ENCODE data around the gene EXOC3L2. TPM values are rescaled to one million over a fixed set of nuclear protein-coding genes. Genes with fewer than 3 reads are reported as not detected.

EXOC3L2 gene
- total and polyA plus RNA-seq, 9 donors = 0.93 to 2.0 (median 1.7) TPM

GRCh38 chr19:45186509-45187334 lies 58.5 kb downstream of the EXOC3L2 start:
- Histone ChIP-seq H3K4me1 (ENCODE audit: control insufficient read depth, insufficient read depth, low read length) (no peaks in the 10 kb centered on the region), H3K9me3 (replicated peaks; ENCODE audit: control insufficient read depth, low read depth, low read length) (no peaks in the 10 kb centered on the region), H3K4me3 (ENCODE audit: low read length) (no peak overlapping the region), H3K36me3 (ENCODE audit: control insufficient read depth, insufficient read depth, low read length) (peaks cover 3% of the 10 kb centered on the region), H3K27ac (ENCODE audit: low read length) (no peak overlapping the region), H3K27me3 (ENCODE audit: control insufficient read depth, insufficient read depth, low read length) (no peaks in the 10 kb centered on the region)
- 74% methylated on average over 3 of the region's 12 CpGs for WGBS (ENCODE audit: insufficient coverage)
- no peak for DNase-seq

- WGBS (ENCODE audit: insufficient coverage) = 100% methylated on average over 3 of the region's 5 CpGs
- Histone ChIP-seq H3K27ac (ENCODE audit: low read length) (no peak overlapping the region), H3K9me3 (replicated peaks; ENCODE audit: control insufficient read depth, low read depth, low read length) (no peaks in the 10 kb centered on the region), H3K36me3 (ENCODE audit: control insufficient read depth, insufficient read depth, low read length) (peaks cover 11% of the 10 kb centered on the region), H3K27me3 (ENCODE audit: control insufficient read depth, insufficient read depth, low read length) (no peaks in the 10 kb centered on the region), H3K4me3 (ENCODE audit: low read length) (no peak overlapping the region), H3K4me1 (ENCODE audit: control insufficient read depth, insufficient read depth, low read length) (peaks cover 8% of the 10 kb centered on the region)
- DNase-seq = no peak
Observed at GRCh38 chr19:45184115-45184514, 61.1 kb downstream of the EXOC3L2 start.

- no peak for DNase-seq
- Histone ChIP-seq H3K36me3 (ENCODE audit: control insufficient read depth, insufficient read depth, low read length) (peaks cover 11% of the 10 kb centered on the region), H3K4me1 (ENCODE audit: control insufficient read depth, insufficient read depth, low read length) (peaks cover 10% of the 10 kb centered on the region), H3K9me3 (replicated peaks; ENCODE audit: control insufficient read depth, low read depth, low read length) (no peaks in the 10 kb centered on the region), H3K4me3 (ENCODE audit: low read length) (no peak overlapping the region), H3K27me3 (ENCODE audit: control insufficient read depth, insufficient read depth, low read length) (no peaks in the 10 kb centered on the region), H3K27ac (ENCODE audit: low read length) (no peak overlapping the region)
- WGBS (ENCODE audit: insufficient coverage) = 87% methylated on average over 4 of the region's 4 CpGs
Observed at GRCh38 chr19:45182758-45183157, 62.4 kb downstream of the EXOC3L2 start.

GRCh38 chr19:45180936-45181335 lies 64.3 kb downstream of the EXOC3L2 start:
- Histone ChIP-seq H3K4me1 (ENCODE audit: control insufficient read depth, insufficient read depth, low read length) (peaks cover 16% of the 10 kb centered on the region), H3K9me3 (replicated peaks; ENCODE audit: control insufficient read depth, low read depth, low read length) (no peaks in the 10 kb centered on the region), H3K27ac (ENCODE audit: low read length) (no peak overlapping the region), H3K27me3 (ENCODE audit: control insufficient read depth, insufficient read depth, low read length) (no peaks in the 10 kb centered on the region), H3K4me3 (ENCODE audit: low read length) (no peak overlapping the region), H3K36me3 (ENCODE audit: control insufficient read depth, insufficient read depth, low read length) (peaks cover 11% of the 10 kb centered on the region)
- DNase-seq = no peak
- WGBS (ENCODE audit: insufficient coverage) = 89% methylated on average over 5 of the region's 7 CpGs

- peaks cover 11% of the 10 kb centered on the region for H3K36me3 ChIP-seq (ENCODE audit: control insufficient read depth, insufficient read depth, low read length)
- H3K27ac ChIP-seq (ENCODE audit: low read length) = peak overlapping the region; percentile 1
- H3K9me3 ChIP-seq (replicated peaks; ENCODE audit: control insufficient read depth, low read depth, low read length) = no peaks in the 10 kb centered on the region
- H3K27me3 ChIP-seq (ENCODE audit: control insufficient read depth, insufficient read depth, low read length) = no peaks in the 10 kb centered on the region
- DNase-seq = no peak
- WGBS (ENCODE audit: insufficient coverage) = 34% methylated on average over 3 of the region's 9 CpGs
- peaks cover 16% of the 10 kb centered on the region for H3K4me1 ChIP-seq (ENCODE audit: control insufficient read depth, insufficient read depth, low read length)
- peak overlapping the region; percentile 34 for H3K4me3 ChIP-seq (ENCODE audit: low read length)
Observed at GRCh38 chr19:45179892-45180370, 65.3 kb downstream of the EXOC3L2 start.

GRCh38 chr19:45179072-45179891 lies 65.9 kb downstream of the EXOC3L2 start:
- WGBS (ENCODE audit: insufficient coverage) = under 1% methylated on average over 97 of the region's 97 CpGs
- Histone ChIP-seq H3K9me3 (replicated peaks; ENCODE audit: control insufficient read depth, low read depth, low read length) (no peaks in the 10 kb centered on the region), H3K36me3 (ENCODE audit: control insufficient read depth, insufficient read depth, low read length) (peaks cover 11% of the 10 kb centered on the region), H3K4me1 (ENCODE audit: control insufficient read depth, insufficient read depth, low read length) (peaks cover 16% of the 10 kb centered on the region), H3K4me3 (ENCODE audit: low read length) (peak overlapping the region; percentile 70), H3K27ac (ENCODE audit: low read length) (peak overlapping the region; percentile 88), H3K27me3 (ENCODE audit: control insufficient read depth, insufficient read depth, low read length) (no peaks in the 10 kb centered on the region)
- DNase-seq = peak; percentile 34

- whole genome bisulfite sequencing (ENCODE audit: insufficient coverage) = 0% methylated on average over 49 of the region's 51 CpGs
- H3K27me3 ChIP-seq (ENCODE audit: control insufficient read depth, insufficient read depth, low read length) = no peaks in the 10 kb centered on the region
- DNase-seq = peak; percentile 100
- no peaks in the 10 kb centered on the region for H3K9me3 ChIP-seq (replicated peaks; ENCODE audit: control insufficient read depth, low read depth, low read length)
- peaks cover 11% of the 10 kb centered on the region for H3K36me3 ChIP-seq (ENCODE audit: control insufficient read depth, insufficient read depth, low read length)
- H3K4me1 ChIP-seq (ENCODE audit: control insufficient read depth, insufficient read depth, low read length) = peaks cover 16% of the 10 kb centered on the region
- H3K4me3 ChIP-seq (ENCODE audit: low read length) = peak within 1 kb of the TSS; percentile 97
- H3K27ac ChIP-seq (ENCODE audit: low read length) = peak within 1 kb of the TSS; percentile 96
Observed at GRCh38 chr19:45178262-45179071, 66.7 kb downstream of the EXOC3L2 start, which contains the start of gene BLOC1S3. TSS of gene BLOC1S3 (plus strand) at chr19:45178784. CDS start at chr19:45179297, 513 bp downstream.

- Histone ChIP-seq H3K4me1 (ENCODE audit: control insufficient read depth, insufficient read depth, low read length) (peaks cover 16% of the 10 kb centered on the region), H3K27ac (ENCODE audit: low read length) (peak within 1 kb of the TSS; percentile 96), H3K27me3 (ENCODE audit: control insufficient read depth, insufficient read depth, low read length) (no peaks in the 10 kb centered on the region), H3K36me3 (ENCODE audit: control insufficient read depth, insufficient read depth, low read length) (peaks cover 11% of the 10 kb centered on the region), H3K4me3 (ENCODE audit: low read length) (peak within 1 kb of the TSS; percentile 97), H3K9me3 (replicated peaks; ENCODE audit: control insufficient read depth, low read depth, low read length) (no peaks in the 10 kb centered on the region)
- DNase-seq = no peak
- WGBS (ENCODE audit: insufficient coverage) = 0% methylated on average over 36 of the region's 36 CpGs
Observed at GRCh38 chr19:45177817-45178261, 67.4 kb downstream of the EXOC3L2 start, which contains the start of gene TRAPPC6A. TSS of gene TRAPPC6A (minus strand) at chr19:45178237. CDS start at chr19:45178218, 19 bp downstream.

GRCh38 chr19:45175515-45176345 lies 69.5 kb downstream of the EXOC3L2 start:
- Histone ChIP-seq H3K4me3 (ENCODE audit: low read length) (no peak overlapping the region), H3K27ac (ENCODE audit: low read length) (no peak overlapping the region), H3K4me1 (ENCODE audit: control insufficient read depth, insufficient read depth, low read length) (peaks cover 20% of the 10 kb centered on the region), H3K27me3 (ENCODE audit: control insufficient read depth, insufficient read depth, low read length) (no peaks in the 10 kb centered on the region), H3K36me3 (ENCODE audit: control insufficient read depth, insufficient read depth, low read length) (no peaks in the 10 kb centered on the region), H3K9me3 (replicated peaks; ENCODE audit: control insufficient read depth, low read depth, low read length) (no peaks in the 10 kb centered on the region)
- WGBS (ENCODE audit: insufficient coverage) = 83% methylated on average over 3 of the region's 10 CpGs
- no peak for DNase-seq

Measured in muscle of leg (tissue), 11 donors.